Right atrium auricular region (tissue), 2 donors: ENCODE measurements around the gene CDCA7L. TPM values are rescaled to one million over a fixed set of nuclear protein-coding genes. Genes with fewer than 3 reads are reported as not detected.

Experiments
- DNase-seq: peaks from one replicate; pipeline ENCODE4 v3.0.0-alpha.2; 2019; ENCODE audit warnings: low spot score
- H3K27ac ChIP-seq, 2 donors: fragments of 200-600 bp; sonication (generic); 1 replicate in 1 of 2; 2 replicates in 1 of 2; pipeline ENCODE4 v1.5.1; 2016 to 2019
- H3K27me3 ChIP-seq, 2 donors: fragments of 200-600 bp; sonication (generic); one replicate each; pipeline versions ENCODE4 v1.5.1 to v1.6.0; 2017 to 2019
- H3K36me3 ChIP-seq: fragments of 200-600 bp; sonication (generic); one replicate; pipeline ENCODE4 v1.5.1; 2016
- H3K4me1 ChIP-seq, 2 donors: fragments of 200-600 bp; sonication (generic); one replicate each; pipeline versions ENCODE4 v1.5.1 to v1.6.0; 2017 to 2019
- H3K4me3 ChIP-seq, 2 donors: fragments of 200-600 bp; sonication (generic); 1 replicate in 1 of 2; 2 replicates in 1 of 2; pipeline ENCODE4 v1.5.1; 2017 to 2019; ENCODE audit warnings: mild to moderate bottlenecking in 1 of 2, moderate library complexity in 1 of 2
- H3K9me3 ChIP-seq, 2 donors: fragments of 200-600 bp; sonication (generic); one replicate each; pipeline ENCODE4 v1.5.1; 2019
- CTCF ChIP-seq, 2 donors: fragments of 200-600 bp; sonication (generic); IDR thresholded peaks; one replicate each; pipeline ENCODE4 v1.5.1; 2019; ENCODE audit warnings: antibody characterized with exemption in 2 of 2
- total RNA-seq, 2 donors: library from RNA; depleted of rRNA; stranded (reverse); fragments of >200 nt; gene quantifications; one replicate each; pipeline ENCODE4 v1.1.0, GENCODE V29; 2016

CDCA7L gene
- total RNA-seq, 2 donors from 2014 or later: 32.4 to 48.9 TPM

DNA sequence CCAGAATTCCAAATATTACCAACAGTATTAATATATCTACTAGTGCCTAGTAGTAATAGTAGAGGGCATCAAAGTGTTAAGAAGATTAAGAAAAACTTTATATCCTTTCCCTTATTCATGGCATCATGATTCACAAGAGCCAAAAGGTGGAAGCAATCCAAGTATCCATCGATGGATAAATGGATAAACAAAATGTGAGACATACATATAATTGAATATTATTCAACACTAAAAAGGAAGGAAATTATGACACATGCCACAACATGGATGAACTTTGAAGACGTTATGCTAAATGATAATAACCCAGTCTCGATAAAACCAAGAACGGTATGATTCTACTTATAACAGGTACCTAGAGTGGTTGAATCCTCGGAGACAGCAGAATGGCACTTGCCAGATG lies 23.1 kb downstream of the CDCA7L start:
- H3K4me3 ChIP-seq: no peak overlapping the region
- peaks cover 0 to 12% of the 10 kb centered on the region in 2 donors for H3K4me1 ChIP-seq
- H3K27me3 ChIP-seq: no peaks in the 10 kb centered on the region
- no peak for DNase-seq
- no peak for TF ChIP-seq CTCF (IDR thresholded peaks at IDR 0.05)
- no peaks in the 10 kb centered on the region for H3K36me3 ChIP-seq
- H3K27ac ChIP-seq: peak overlapping the region in 1 of 2 donors; percentile 67
- no peaks in the 10 kb centered on the region for H3K9me3 ChIP-seq

DNA sequence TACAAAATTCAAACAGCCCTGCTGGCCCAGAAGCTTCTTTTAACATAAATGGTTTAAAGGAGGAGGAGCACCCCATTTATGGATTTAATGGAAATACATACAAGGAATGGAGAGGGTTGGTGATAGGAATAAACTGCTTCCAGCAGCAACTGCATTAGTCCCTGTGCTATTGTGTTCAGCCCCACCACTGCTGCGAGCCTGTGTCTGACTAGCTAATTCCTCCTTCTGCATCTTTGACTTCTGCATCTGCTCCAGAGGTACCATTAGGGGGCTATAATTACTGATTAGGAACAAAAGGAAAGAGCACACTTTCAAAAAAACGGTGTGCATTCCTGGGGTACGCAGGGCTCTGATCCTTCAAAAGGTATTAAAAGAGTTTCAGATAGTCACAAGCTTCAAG lies 24.8 kb downstream of the CDCA7L start:
- H3K4me1 ChIP-seq: peaks cover 0 to 18% of the 10 kb centered on the region in 2 donors
- H3K27me3 ChIP-seq: no peaks in the 10 kb centered on the region
- no peaks in the 10 kb centered on the region for H3K9me3 ChIP-seq
- H3K4me3 ChIP-seq: no peak overlapping the region
- no peaks in the 10 kb centered on the region for H3K36me3 ChIP-seq
- H3K27ac ChIP-seq: peak overlapping the region in 1 of 2 donors; percentile 5
- TF ChIP-seq CTCF (IDR thresholded peaks at IDR 0.05): no peak
- DNase-seq: no peak

GRCh38 chr7:21918216-21918615 lies 27.5 kb downstream of the CDCA7L start:
- no peaks in the 10 kb centered on the region for H3K9me3 ChIP-seq
- peak overlapping the region in 1 of 2 donors; percentile 74 for H3K27ac ChIP-seq
- no peaks in the 10 kb centered on the region for H3K27me3 ChIP-seq
- DNase-seq: no peak
- no peak for TF ChIP-seq CTCF (IDR thresholded peaks at IDR 0.05)
- peaks cover 0 to 12% of the 10 kb centered on the region in 2 donors for H3K4me1 ChIP-seq
- H3K4me3 ChIP-seq: no peak overlapping the region
- H3K36me3 ChIP-seq: no peaks in the 10 kb centered on the region

DNA sequence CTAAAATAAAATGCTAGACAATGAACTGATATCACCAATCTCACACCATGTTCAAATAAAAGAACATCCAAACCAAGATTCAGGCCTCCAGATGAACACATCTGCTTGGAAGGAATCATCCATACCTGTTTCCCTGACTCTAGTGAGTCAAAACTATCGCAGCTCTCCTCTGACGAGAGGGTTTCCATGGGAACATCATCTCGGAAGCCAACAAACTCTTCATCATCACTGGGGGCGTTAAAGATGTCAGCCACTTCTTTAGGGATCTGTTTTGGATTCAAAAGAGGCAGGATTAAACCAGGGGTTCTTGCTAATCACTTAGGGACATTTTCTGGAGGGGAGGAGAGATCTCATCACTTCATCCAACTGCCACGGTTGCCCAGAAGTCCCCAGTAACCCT lies 29.1 kb downstream of the CDCA7L start:
- H3K9me3 ChIP-seq: no peaks in the 10 kb centered on the region
- H3K4me3 ChIP-seq: no peak overlapping the region
- DNase-seq: no peak
- TF ChIP-seq CTCF (IDR thresholded peaks at IDR 0.05): no peak
- H3K4me1 ChIP-seq: peaks cover 0 to 26% of the 10 kb centered on the region in 2 donors
- no peaks in the 10 kb centered on the region for H3K27me3 ChIP-seq
- peak overlapping the region in 1 of 2 donors; percentile 74 for H3K27ac ChIP-seq
- no peaks in the 10 kb centered on the region for H3K36me3 ChIP-seq

- H3K4me1 ChIP-seq: peaks cover 0 to 26% of the 10 kb centered on the region in 2 donors
- no peak for TF ChIP-seq CTCF (IDR thresholded peaks at IDR 0.05)
Measured at GRCh38 chr7:21916176-21916575, 29.5 kb downstream of the CDCA7L start.

GRCh38 chr7:21915140-21915539 lies 30.6 kb downstream of the CDCA7L start:
- Histone ChIP-seq H3K4me1 (peaks cover 0 to 26% of the 10 kb centered on the region in 2 donors), H3K9me3 (no peaks in the 10 kb centered on the region), H3K27me3 (no peaks in the 10 kb centered on the region), H3K36me3 (no peaks in the 10 kb centered on the region), H3K27ac (peak overlapping the region in 1 of 2 donors; percentile 26), H3K4me3 (no peak overlapping the region)
- no peak for TF ChIP-seq CTCF (IDR thresholded peaks at IDR 0.05)
- no peak for DNase-seq

More at GRCh38 chr7:21916176-21916575, 29.5 kb downstream of the CDCA7L start:
- H3K27me3 ChIP-seq: no peaks in the 10 kb centered on the region
- H3K4me3 ChIP-seq: no peak overlapping the region
- peak overlapping the region in 1 of 2 donors; percentile 74 for H3K27ac ChIP-seq
- no peak for DNase-seq
- H3K36me3 ChIP-seq: no peaks in the 10 kb centered on the region
- no peaks in the 10 kb centered on the region for H3K9me3 ChIP-seq
